NCI-H345 treated with DMSO at 0.1 percent for 48 hours (cell line): Measurements from ENCODE around the gene ADAM19.

Experiments
- DNase-seq: peaks from one replicate; lab custom pipeline; 2025; ENCODE audit not compliant: unreplicated experiment; lab: John Stamatoyannopoulos, UW

ADAM19 gene

DNA sequence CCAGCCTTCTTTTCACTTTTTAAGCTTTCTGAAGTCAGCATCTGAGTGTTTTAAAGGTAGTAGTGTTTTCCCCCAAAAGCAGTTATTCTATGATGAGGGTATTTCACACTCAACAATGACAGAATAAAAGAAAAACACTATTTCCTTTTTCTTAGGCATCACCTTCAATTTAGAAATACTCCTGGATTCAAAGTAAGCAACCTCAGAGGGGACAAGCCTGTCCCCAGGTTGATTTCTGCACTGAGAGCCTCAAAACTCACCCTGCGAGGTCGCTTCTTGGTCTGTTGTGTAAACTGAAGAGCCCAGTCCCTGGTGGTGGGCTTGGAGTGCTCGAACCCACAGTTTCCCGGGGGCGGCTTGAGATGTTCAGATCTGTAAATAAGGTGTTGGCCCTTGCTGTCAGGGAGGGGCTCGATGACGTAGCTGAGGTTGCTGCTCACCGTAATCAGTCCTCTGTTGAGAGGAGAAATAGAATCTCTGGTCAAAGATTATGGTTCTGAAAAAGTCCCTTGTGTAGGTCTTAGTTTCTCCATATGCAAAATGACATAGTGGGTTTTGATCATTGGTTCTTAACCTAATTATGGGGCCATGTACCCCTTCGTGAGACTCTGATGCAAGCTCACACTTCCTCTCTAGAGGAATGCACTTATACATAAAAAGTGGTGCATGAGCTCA, 55.9 kb downstream of the ADAM19 start:
- DNase-seq: no peak

DNA sequence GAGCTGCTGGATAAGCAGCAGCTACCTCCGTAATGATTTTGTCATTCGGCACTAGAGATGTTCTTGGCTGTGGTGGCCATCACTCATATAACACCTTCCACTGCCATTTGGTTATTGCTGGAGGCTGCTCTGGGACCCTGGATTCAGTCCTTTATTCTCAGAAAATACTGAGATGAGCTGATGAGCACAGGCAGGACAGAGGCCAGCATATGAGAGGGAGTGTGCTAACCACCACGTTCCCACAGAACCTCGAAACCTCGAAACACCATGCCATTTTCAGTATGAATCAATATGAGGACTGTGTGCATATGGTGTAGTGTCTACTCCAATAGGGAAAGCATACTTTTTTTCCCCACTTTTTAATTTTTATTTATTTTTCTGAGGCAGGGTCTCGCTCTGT, 56.6 kb downstream of the ADAM19 start:
- no peak for DNase-seq

DNA sequence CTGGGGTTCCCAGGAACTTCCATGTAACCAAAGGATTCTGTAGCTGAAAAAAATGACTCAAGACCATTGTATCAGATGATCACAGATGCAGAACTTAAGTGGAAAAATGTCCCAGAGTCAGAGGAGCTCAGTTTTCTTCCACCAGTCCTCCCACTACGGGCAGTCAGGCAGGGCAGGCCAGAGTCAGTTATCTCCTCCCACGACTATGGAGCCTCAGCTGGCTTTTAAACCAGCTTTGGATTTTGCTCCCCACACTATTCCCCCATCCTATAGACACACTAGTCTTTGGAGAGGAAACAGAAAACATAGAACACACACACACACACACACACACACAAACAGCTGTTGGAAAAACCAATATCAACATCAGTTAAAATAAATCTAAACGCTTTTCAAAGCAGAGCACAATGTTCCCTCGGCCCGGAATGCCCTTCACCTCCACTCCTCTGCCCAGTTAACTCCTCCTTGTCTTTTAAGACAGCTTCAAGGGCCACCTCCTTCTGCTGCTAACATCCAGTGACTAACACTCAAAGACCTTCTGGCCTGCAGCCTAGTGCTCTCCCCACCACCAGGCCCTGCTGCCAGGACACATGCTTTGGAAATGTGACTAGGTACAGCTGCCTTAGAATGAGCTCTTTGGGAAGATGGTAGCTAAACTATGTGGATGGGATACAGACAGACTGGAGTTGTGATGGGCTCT, 58.8 kb downstream of the ADAM19 start:
- no peak for DNase-seq

DNA sequence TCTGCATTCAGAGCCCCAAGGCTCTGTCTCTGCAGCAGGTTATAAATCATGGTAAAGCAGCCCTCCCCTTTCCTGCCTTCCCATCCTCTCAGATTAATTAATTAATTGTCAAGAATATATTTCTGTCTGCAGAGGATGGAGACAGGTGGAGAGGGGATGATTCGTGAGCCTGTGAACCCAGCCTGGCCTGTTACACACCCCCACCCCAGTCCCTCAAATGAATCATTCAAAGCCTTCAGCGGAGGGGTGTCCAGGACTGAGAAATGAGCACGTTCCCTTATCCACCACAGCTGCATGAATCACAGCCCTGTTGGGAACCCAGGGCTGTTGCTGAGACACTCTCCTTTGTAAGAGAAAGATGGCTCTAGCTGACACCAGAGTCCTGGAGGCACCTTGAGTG, 59.6 kb downstream of the ADAM19 start:
- no peak for DNase-seq

DNA sequence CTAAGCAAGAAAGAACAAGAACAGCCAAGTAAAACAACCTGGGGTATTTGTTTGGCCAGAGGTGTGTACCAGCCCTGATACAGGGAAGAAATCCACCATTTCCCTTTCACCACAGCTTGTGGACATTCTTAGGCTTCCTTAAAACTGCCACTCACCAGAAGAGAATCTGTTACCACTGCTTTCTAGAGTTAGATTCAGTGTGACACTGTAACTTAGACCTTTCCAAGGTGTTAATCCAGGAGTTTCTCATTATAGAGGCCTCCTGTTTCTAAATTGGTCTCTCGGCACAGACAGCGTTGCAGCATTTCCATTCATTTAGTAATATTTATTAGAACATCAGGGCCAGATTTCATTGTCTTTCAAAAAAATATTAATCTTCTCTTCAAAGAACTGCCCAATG, 60.6 kb downstream of the ADAM19 start:
- DNase-seq: no peak

DNA sequence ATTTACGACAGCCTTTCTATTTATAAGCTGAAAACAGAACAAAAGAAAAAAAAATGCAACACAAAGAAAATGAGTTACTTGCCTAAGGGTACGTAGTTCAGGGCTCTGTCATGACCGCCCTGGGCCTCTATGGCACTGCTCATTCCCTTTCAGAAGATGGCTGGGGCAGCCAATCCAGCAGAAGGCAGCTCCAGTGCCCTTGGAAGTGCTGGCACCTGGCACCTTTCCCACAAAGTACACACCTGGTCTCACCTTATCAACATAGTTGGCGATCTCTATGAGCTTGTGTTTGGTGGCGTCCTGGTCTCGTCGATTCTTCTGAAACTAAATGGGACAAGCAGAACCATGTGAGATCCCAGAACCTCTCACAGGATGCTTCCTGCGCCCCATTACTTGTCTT, 62.4 kb downstream of the ADAM19 start:
- no peak for DNase-seq

DNA sequence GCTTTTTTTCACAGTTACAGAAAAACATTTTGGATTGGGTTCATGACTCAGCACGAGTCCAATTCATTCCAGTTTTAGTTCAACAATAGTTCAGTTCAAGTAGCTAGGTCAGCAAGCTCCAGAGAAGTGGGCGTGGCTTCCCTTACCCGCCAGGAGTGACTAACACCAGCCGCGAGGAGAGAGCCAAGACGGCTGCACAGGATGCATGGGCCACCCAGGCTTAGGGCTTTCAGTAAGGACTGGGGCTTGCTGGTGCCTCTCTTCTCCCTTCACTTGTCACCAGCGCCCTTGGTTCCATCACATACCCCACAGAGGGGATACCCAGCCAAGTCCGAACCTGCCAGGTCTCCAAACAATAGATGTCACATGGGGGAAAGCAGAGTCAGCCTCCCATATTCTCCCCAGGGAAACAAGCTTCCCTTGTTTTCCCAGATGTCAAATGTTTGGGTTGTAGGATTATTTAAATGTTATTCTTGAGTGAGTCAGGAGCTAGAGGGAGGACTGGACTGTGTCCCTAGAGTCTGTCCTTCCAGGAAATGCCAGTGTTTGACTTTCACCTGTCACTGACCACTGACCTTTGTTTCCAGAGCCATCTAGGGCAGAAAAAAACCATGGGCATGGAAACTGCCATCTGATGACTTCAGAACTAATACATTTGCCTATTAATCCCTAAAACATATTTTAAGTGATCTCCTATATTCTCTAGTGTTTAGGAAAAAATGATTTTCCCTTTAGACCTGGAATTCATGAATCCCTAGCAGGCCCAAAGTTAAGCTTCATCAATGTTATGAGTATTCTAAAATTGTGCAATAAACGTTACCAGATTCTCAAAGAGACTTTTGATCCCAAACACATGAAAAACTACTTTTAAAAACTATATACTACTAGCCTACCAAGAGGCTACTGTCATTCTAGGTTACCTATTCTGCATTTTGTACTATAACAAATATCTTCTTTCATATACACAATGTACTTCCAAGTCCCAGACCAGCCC, 63.6 kb downstream of the ADAM19 start:
- no peak for DNase-seq

DNA sequence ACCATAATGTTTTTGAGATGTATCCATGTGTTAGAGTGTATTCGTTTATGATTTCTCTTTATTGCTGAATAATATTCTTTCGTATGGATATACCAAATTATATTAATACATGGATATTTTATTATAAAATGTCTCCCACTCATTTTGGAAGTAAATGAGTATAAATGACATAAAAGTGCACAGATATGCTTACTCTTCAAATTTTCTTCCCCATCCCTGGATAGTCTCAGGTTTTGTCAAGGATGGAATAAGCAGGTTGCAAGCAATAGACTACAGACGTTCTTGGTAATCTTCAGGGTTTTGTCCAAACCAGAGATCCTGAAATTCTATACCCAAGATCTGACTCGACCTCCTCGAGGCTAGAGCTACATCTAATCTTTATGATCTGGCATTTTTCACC, 64.9 kb downstream of the ADAM19 start:
- DNase-seq: no peak

DNA sequence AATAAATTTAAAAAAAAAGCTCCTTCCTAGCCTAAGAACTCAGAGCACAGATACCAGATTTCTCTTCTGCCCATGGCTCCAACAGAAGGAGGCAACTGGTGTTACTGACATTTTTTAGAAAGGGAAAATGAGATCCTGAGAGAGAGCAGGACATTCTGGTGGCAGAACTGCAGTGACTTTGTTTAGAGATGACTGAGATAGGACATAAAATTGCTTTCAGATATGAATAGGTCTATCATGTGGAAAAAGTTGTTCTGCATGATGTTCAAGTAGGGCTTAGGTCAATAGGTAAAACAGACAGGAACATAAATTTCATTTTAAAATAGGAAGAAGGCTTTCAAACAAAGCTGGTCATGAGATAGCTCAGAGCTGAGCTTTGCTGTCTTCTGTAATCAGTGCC, 66.0 kb downstream of the ADAM19 start:
- DNase-seq: no peak

DNA sequence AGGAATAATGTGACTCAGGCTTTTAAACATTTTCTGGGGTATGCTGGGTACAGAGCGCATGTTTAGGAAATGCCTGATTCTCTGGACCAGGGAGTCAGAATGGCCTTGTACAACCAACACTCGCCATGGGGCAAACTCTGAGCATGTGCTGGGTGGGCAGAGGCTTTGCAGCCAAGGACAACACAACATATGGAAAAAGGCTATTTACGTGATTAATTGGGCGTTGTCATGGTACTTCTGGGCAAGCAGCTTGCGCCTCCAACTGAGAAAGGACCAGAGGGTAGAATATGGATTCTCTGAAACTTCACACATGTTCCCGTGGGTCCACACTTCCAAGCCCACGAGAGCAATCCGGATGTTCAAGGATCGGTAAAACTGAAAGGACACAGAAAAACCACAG, 66.5 kb downstream of the ADAM19 start:
- no peak for DNase-seq

DNA sequence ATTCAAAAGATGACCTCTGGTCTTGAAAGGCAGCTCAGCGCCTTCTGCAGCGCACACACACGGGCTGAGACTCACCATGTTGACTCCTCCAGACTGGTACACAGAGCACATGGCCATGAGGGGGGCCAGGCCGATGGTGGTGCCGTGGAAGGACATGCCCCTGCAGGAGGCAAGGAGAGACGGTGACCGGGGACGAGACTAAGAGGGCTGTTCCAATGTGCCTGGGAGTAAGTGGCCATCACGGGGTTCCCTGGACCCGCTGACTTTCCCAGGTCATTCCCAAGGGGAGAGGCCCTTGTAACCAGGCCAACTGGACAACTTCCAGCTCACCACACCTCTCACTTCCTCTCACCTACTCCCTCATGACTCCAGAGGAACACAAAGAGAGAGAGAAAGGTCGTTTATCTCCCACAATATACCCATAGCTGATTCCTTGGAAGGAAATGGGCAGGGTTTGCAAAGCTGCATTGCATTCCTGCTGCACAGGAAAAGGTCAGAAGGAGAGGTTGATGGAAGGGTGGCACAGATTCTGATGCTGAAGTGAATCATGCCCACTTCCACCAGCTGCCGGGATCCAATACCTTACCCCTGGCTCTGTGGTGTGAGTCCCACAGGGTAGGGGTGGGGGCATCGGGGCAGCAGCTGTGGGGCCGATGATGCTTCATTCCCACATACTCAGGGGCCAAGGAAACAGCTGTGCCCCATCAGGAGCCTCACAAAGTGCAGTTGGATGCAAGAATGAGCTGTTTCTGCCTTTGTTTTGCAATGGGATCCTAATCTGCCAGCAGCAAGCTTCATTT, 68.4 kb downstream of the ADAM19 start:
- no peak for DNase-seq

DNA sequence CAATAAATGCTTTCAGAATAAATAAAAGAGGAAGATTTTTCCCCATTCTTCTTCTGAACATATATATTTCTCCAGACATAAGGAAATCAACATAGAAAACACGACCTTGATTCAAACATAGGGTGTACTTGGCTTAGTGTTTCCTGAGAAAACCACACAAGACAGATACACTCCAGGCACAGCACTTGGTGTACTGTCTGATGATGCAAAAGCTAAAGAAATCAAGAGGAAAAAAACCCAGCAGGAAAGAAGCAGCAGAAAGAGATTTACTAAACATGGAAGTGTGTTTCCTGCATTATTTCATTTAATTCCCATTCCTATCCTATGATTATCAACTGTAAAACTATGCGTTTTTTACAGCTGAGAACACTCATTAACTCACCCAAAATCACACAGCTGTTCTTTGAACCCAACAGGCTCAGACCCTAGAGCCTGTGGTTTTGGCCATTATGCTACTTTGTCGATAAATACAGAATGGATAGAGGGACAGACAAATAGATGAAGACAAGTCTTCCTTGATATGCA, 69.4 kb downstream of the ADAM19 start:
- no peak for DNase-seq

DNA sequence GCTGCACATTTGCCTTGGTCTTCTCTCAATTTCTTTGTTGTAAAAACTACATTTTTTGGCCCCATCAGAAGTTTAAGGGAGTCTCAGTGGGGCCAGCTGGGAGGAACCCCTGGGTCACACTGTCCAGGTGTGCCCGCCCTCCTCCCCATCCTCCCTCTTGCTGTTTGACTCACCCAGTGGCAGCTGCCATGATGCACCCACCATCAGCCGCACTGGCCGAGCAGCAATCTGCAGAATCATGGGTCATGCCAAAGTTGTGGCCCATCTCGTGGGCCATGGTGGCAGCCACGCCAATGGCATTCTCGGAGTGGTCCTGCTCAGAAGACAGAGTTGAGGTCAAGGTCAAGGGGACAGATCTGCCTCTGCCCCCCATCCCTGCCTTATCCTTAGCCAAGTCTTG, 70.1 kb downstream of the ADAM19 start:
- no peak for DNase-seq

DNA sequence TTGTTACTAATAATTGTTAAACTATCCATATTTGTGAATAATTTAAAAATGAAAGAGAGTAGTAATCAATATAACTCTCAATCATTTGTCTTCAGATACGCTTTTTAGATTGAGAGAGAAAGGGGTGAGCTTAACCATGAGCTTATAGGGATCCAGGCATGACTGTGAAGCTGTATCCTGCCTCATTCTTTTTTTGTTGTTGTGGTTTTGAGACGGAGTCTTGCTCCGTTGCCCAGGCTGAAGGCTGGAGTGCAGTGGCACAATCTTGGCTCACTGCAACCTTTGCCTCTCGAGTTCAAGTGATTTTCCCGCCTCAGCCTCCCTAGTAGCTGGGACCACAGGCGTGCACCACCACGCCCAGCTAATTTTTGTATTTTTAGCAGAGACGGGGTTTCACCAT, 71.5 kb downstream of the ADAM19 start:
- DNase-seq: no peak

DNA sequence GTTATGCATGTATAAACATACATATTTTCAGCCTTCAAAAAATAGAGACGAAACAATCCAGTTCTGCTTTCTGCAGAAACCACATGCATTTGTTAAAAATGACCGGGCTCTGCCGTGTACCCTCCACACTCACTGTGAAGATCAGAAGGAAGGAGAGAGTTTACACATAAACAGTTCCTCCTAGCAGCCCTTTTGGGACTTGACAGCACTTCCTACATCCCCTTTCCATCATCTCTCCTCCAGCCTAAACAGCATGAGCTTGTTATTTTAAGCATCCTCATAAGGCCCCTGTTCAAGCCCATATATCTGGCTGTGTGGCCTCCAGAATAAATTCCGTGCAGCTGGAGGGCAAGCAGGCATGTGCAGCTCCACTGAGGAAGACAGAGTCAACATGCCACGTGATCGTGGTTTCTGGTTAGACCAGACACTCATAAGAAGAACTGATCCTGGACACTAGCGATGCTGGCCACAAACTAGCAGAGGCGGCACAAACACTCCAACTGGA, 73.4 kb downstream of the ADAM19 start:
- DNase-seq: no peak

DNA sequence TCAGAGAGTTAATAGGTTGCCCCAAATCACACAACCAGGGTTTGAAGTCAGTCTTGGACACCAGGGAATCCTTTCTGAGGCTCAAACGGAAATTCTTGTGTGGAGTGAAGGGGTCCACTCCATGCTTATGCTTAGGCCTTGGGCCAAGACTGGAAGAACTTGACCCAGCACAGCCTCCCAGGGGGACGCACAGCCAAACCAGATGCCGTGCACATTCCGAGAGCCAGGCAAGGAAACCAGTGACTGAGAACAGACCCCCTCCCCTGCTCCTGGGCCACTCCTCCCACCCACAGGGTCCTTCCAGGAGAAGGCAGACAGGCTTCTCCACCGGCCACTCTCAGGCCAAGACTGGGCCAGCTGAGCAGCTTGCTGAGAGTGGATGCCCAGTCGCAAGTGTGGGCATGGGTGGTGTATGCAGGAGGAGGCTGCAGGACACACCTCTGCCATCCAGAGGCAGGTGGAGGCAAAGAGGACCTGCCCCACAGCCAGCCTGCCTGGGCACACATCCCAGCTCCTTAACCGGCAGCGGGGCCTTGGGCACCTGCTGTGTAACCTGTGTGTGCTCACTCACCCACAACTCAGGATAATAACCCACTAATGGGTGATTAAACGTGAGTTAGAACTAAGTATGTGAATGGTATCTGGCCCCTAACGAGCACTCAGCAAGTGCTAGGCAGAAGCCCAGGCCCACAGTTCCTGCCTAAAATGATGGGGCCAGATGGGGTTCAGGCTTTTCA, 77.5 kb downstream of the ADAM19 start:
- DNase-seq: no peak

DNA sequence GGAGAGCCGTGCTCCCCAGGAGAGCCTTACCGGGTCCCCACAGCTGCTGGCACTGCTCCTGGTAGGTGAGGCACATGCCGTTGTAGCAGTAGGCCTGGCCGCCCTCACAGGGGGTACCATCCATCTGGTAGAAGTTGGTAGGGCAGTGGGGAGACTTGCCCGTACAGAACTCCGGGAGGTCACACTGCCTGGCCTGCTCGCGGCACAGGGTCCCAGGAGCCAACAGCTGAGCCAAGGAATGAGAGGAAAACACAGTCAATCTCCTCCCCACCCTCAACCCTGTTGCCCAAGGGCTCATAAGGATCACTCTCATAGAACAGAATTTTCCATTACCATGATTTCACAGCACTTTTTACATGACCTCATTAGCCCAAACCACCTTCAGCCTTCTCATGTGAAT, 78.7 kb downstream of the ADAM19 start:
- no peak for DNase-seq

DNA sequence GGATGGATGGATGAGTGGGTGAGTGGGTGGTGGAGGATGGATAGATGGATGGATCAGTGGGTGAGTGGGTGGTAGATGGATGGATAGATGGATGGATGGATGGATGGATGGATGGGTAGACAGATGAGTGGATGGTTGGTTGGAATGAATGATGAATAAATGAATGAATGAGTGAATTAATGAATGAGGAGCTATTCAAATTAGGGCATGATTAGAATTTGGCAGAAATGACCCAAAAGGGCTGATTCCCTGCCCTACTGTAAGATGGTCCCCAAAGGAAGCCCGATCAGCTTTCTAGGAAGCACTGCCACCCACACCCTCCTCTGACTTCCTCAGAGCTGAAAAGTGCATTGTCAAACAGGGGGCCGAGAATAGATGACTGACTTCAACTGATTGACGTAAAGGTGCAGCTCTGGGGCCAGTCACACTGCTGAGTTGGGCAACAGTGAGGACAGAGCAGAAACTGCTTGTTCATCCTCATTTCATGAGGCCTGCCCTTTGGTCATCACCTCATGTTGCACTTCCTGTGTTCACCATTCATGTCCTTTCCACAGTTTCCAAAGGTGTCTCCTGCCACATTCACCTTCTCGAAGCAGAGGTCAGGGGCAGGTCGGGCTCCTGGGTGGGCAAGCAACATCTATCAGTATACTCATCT, 81.3 kb downstream of the ADAM19 start:
- no peak for DNase-seq

DNA sequence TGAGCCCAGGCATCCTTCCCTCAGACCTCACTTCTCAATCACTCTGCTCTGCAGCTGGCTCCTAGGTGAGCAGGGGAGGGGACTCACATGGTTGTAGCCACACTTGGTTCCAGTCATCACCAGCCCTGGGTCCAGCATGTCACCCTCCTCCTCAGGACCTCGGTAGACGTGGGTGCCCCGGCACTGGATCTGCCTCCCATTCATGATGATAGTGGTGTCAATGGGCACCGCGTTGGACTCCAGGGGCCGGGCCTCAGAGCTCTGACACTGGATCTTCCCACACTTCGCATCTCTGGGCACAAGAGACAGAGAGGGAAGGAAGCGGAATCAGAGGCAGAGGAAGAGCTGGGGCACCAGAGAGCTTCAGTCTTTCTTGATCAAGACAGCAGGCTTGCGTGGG, 82.7 kb downstream of the ADAM19 start:
- DNase-seq: no peak
